HepG2 (cell line): ENCODE measurements around the gene SLIT3. TPM values are rescaled to one million over a fixed set of nuclear protein-coding genes. Genes with fewer than 3 reads are reported as not detected.

ENCODE experiments used
- BCLAF1 ChIP-seq: fragments of 450-650 bp; IDR thresholded peaks from 2 replicates; pipeline ENCODE4 v1.6.1; 2017; ENCODE audit warnings: mild to moderate bottlenecking
- CENPT ChIP-seq: sonication (generic); formaldehyde crosslinking; IDR thresholded peaks from 2 replicates; pipeline ENCODE4 v1.8.0; 2022; ENCODE audit warnings: low read depth, mild to moderate bottlenecking, moderate library complexity, missing genetic modification reagents
- CREBL2 ChIP-seq: sonication (generic); formaldehyde crosslinking; IDR thresholded peaks from 2 replicates; pipeline ENCODE4 v1.8.1; 2023; ENCODE audit warnings: missing genetic modification reagents, mild to moderate bottlenecking, borderline replicate concordance
- EHMT2 ChIP-seq: fragments of 200-600 bp; sonication (generic); IDR thresholded peaks from 2 replicates; pipeline ENCODE4 v1.7.0; 2017; ENCODE audit warnings: antibody characterized with exemption, low read depth, low read length, borderline replicate concordance
- JDP2 ChIP-seq: sonication (generic); formaldehyde crosslinking; IDR thresholded peaks from 2 replicates; pipeline ENCODE4 v1.8.1; 2022; ENCODE audit warnings: missing genetic modification reagents, borderline replicate concordance
- KLF9 ChIP-seq: IDR thresholded peaks from 2 replicates; pipeline ENCODE4 v1.6.1; 2016; ENCODE audit warnings: low read depth
- MAFG ChIP-seq: sonication (generic); formaldehyde crosslinking; IDR thresholded peaks from 2 replicates; pipeline ENCODE4 v1.5.1; 2020; ENCODE audit warnings: mild to moderate bottlenecking, missing genetic modification reagents
- MBD4 ChIP-seq: IDR thresholded peaks from 2 replicates; pipeline ENCODE4 v1.6.1; 2012; ENCODE audit warnings: low read length, inconsistent platforms, borderline replicate concordance
- MED1 ChIP-seq: sonication (generic); formaldehyde crosslinking; IDR thresholded peaks from 2 replicates; pipeline ENCODE4 v1.4.0; 2020; ENCODE audit warnings: missing genetic modification reagents
- MIER3 ChIP-seq: IDR thresholded peaks from 2 replicates; pipeline ENCODE4 v1.6.1; 2016; ENCODE audit warnings: missing compliant biosample characterization, borderline replicate concordance
- NR0B2 ChIP-seq: sonication (generic); formaldehyde crosslinking; IDR thresholded peaks from 2 replicates; pipeline ENCODE4 v1.4.0; 2020; ENCODE audit warnings: mild to moderate bottlenecking, missing genetic modification reagents
- PITX1 ChIP-seq: sonication (generic); formaldehyde crosslinking; IDR thresholded peaks from 2 replicates; pipeline ENCODE4 v1.5.1; 2020; ENCODE audit warnings: mild to moderate bottlenecking, missing genetic modification reagents
- TEAD3 ChIP-seq: optimal IDR thresholded peaks from 2 replicates; pipeline ENCODE3; 2016; ENCODE audit warnings: borderline replicate concordance
- TSC22D2 ChIP-seq: sonication (generic); formaldehyde crosslinking; IDR thresholded peaks from 2 replicates; pipeline ENCODE4 v1.5.1; 2020; ENCODE audit warnings: missing genetic modification reagents, mild to moderate bottlenecking, borderline replicate concordance
- U2AF2 ChIP-seq: fragments of 200-400 bp; formaldehyde crosslinking; IDR thresholded peaks from 2 replicates; pipeline ENCODE4 v1.6.1; 2017; ENCODE audit warnings: low read depth, mild to moderate bottlenecking, low read length
- YY1 ChIP-seq: IDR thresholded peaks from 2 replicates; pipeline ENCODE4 v1.6.1; 2011; ENCODE audit warnings: low read length, low read depth, moderate library complexity, mild to moderate bottlenecking; ENCODE audit not compliant: insufficient read depth, insufficient replicate concordance
- ZMYM3 ChIP-seq: sonication (generic); formaldehyde crosslinking; IDR thresholded peaks from 2 replicates; pipeline ENCODE4 v1.5.1; 2020; ENCODE audit warnings: mild to moderate bottlenecking, missing genetic modification reagents
- ZNF230 ChIP-seq: sonication (generic); formaldehyde crosslinking; IDR thresholded peaks from 2 replicates; pipeline ENCODE4 v1.4.0; 2020; ENCODE audit warnings: mild to moderate bottlenecking, missing genetic modification reagents
- ZNF234 ChIP-seq: sonication (generic); formaldehyde crosslinking; conservative IDR thresholded peaks from 2 replicates; pipeline ENCODE4 v1.5.1; 2020; ENCODE audit warnings: mild to moderate bottlenecking, missing genetic modification reagents
- ZNF652 ChIP-seq: IDR thresholded peaks from 2 replicates; pipeline ENCODE4 v1.6.1; 2016; ENCODE audit warnings: low read depth, borderline replicate concordance
- ZNF710 ChIP-seq: sonication (generic); formaldehyde crosslinking; IDR thresholded peaks from 2 replicates; pipeline ENCODE4 v1.5.0; 2020; ENCODE audit warnings: mild to moderate bottlenecking, missing genetic modification reagents, borderline replicate concordance
- ZNF749 ChIP-seq: sonication (generic); formaldehyde crosslinking; IDR thresholded peaks from 2 replicates; pipeline ENCODE4 v1.8.0; 2022; ENCODE audit warnings: mild to moderate bottlenecking, missing genetic modification reagents, moderate library complexity, borderline replicate concordance
- ZNF772 ChIP-seq: sonication (generic); formaldehyde crosslinking; IDR thresholded peaks from 2 replicates; pipeline ENCODE4 v1.5.0; 2020; ENCODE audit warnings: mild to moderate bottlenecking, missing genetic modification reagents
- ZSCAN5A ChIP-seq: sonication (generic); formaldehyde crosslinking; IDR thresholded peaks from 2 replicates; pipeline ENCODE4 v1.8.0; 2022; ENCODE audit warnings: mild to moderate bottlenecking, missing genetic modification reagents, borderline replicate concordance
- polyA plus RNA-seq, 8 experiments: library from polyadenylated mRNA; depleted of rRNA in 3 of 8; stranded (reverse) in 7 of 8; unstranded in 1 of 8; fragments of >200 nt; fragmentation: Illumina TruSeq in 4 of 8; extraction: Trizol in 4 of 8; gene quantifications; 2 replicates each; pipeline versions ENCODE4 v1.2.1 to v1.2.3, GENCODE V29; 2011 to 2016; ENCODE audit warnings: low read depth in 4 of 8, missing spikeins in 1 of 8, mixed read lengths in 1 of 8; ENCODE audit not compliant: insufficient read depth in 1 of 8
- total RNA-seq, 5 experiments: library from RNA; depleted of rRNA; stranded (reverse); fragments of >200 nt; fragmentation: Illumina TruSeq; extraction: Trizol; gene quantifications; 2 replicates each; pipeline ENCODE4 v1.2.3, GENCODE V29; 2016; ENCODE audit warnings: low read depth in 1 of 5

The SLIT3 gene
- total and polyA plus RNA-seq, 2 of the 13 experiments (the other 11 are each of a cell fraction or from before 2014, with no cell fraction given): not detected

GRCh38 chr5:168624850-168625364 is 676.0 kb downstream of the SLIT3 start (continued):
- TF ChIP-seq CREBL2 (CRISPR knock-in tag) (no peak), KLF9 (no peak), ZNF772 (CRISPR knock-in tag) (no peak; the same call in 1 of the 2 replicates), ZNF652 (peak; percentile 14; the same call in 1 of the 2 replicates), CENPT (CRISPR knock-in tag) (no peak), MIER3 (CRISPR knock-in tag) (peak; percentile 63; the same call in 1 of the 2 replicates), ZNF710 (peak; percentile 100), YY1 (no peak), PITX1 (CRISPR knock-in tag) (peak; percentile 85; the same call in 1 of the 2 replicates), ZNF230 (CRISPR knock-in tag) (no peak), TEAD3 (CRISPR knock-in tag) (no peak), ZNF234 (CRISPR knock-in tag) (no peak), MBD4 (peak; percentile 36; the same call in 1 of the 2 replicates), U2AF2 (no peak), ZSCAN5A (CRISPR knock-in tag) (no peak; the same call in 1 of the 2 replicates), BCLAF1 (no peak), JDP2 (CRISPR knock-in tag) (no peak; the same call in 1 of the 2 replicates), EHMT2 (no peak; the same call in 1 of the 2 replicates), ZMYM3 (peak; percentile 77; the same call in 1 of the 2 replicates), MAFG (CRISPR knock-in tag) (no peak), ZNF749 (CRISPR knock-in tag) (no peak), TSC22D2 (no peak), MED1 (CRISPR knock-in tag) (peak; percentile 76), NR0B2 (CRISPR knock-in tag) (no peak)
